Suppressor macrophage treated with lipopolysaccharide for 1 hour (primary cell): ENCODE measurements around the gene HOXC5.
"Not testable (repeated sequence)": the region's sequence is repeated elsewhere in the genome, so short reads cannot be mapped to it uniquely, and the experiment has no call there.

Source experiments
- DNase-seq, 3 donors: peaks; one replicate each; pipeline ENCODE4 v3.0.0-alpha.2; 2020 to 2022

The HOXC5 gene

GRCh38 chr12:54075409-54075808, 42.6 kb downstream of the HOXC5 start:
- no peak for DNase-seq

- DNase-seq = no peak
Measured at GRCh38 chr12:54075974-54076373, 43.1 kb downstream of the HOXC5 start.

GRCh38 chr12:54077843-54078242, 45.0 kb downstream of the HOXC5 start:
- not testable (repeated sequence) for DNase-seq

GRCh38 chr12:54079115-54079514, 46.3 kb downstream of the HOXC5 start:
- DNase-seq = not testable (repeated sequence)

- DNase-seq = not testable (repeated sequence)
Measured at GRCh38 chr12:54080008-54080924, 47.4 kb downstream of the HOXC5 start.

GRCh38 chr12:54081053-54081514, 48.2 kb downstream of the HOXC5 start:
- peak; percentile 9 to 34 (median 28) for DNase-seq

- not testable (repeated sequence) for DNase-seq
Measured at GRCh38 chr12:54081581-54082396, 48.9 kb downstream of the HOXC5 start.

- peak in 2 of 3 donors; percentile 7 to 28 for DNase-seq
Measured at GRCh38 chr12:54082397-54082892, 49.6 kb downstream of the HOXC5 start.
